ENCODE results near the gene PLPPR2.
"Not testable (repeated sequence)": the region's sequence is repeated elsewhere in the genome, so short reads cannot be mapped to it uniquely, and the experiment has no call there.

Gene PLPPR2

GRCh38 chr19:11404588-11405222 lies 49.5 kb downstream of the PLPPR2 start:
- no peak for DNase-seq

GRCh38 chr19:11405846-11406643 lies 50.8 kb downstream of the PLPPR2 start:
- no peak for DNase-seq

DNA sequence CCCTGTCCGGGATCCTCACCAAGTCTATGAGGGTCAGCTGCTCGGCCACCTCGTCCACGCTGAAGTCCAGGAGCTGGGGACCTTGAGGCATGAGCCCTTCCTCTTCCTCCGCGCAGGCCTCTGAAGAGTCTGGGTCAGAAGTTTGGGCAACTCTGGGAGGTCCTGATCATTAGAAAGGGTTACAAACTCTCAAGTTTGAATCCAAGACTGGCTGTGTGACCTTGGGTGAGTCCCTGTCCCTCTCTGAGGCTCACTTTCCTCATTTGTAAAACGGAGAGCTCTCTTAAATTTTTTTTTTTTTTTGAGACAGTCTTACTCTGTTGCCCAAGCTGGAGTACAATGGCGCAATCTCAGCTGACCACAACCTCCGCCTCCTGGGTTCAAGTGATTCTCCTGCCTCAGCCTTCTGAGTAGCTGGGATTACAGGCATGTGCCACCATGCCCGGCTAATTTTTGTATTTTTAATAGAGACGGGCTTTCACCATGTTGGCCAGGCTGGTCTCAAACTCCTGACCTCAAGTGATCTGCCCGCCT lies 51.5 kb downstream of the PLPPR2 start:
- DNase-seq: not testable (repeated sequence)

- DNase-seq: no peak
Measured at GRCh38 chr19:11408591-11408990, 53.4 kb downstream of the PLPPR2 start.

DNA sequence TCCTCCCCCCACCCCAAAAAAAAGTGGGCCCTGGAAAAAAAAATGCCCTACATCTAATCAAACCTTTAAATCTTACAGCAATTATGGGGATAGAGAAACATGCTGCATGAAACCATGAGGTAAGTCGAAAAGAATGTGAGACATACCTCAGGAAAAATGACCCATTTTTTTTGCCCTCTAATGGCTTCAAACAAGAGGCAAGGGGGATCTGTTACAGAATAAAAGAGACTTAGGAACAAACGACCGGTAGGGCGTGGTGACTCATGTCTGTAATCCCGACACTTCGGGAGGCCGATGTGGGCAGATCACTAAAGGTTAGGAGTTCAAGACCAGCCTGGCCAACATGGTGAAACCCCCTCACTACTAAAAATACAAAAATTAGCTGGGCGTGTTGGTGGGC lies 55.5 kb downstream of the PLPPR2 start:
- no peak for DNase-seq

GRCh38 chr19:11414544-11414943 lies 59.3 kb downstream of the PLPPR2 start:
- no peak for DNase-seq
